Natural killer cell (primary cell): ENCODE measurements around the gene SEPTIN8. TPM values are rescaled to one million over a fixed set of nuclear protein-coding genes. Genes with fewer than 3 reads are reported as not detected.

Experiments used
- ATAC-seq, 3 donors: fragments of 150-1000 bp in 2 of 3; fragments of 200-7000 bp in 1 of 3; cut with Tn5 transposase; 1 replicate in 1 of 3; 2 replicates in 2 of 3; pipeline ENCODE4 v1.10.0; 2021; ENCODE audit warnings: mild to moderate bottlenecking in 2 of 3, moderate library complexity in 2 of 3
- DNase-seq, 2 donors: peaks; one replicate each; pipeline versions ENCODE4 v3.0.0 to v3.0.0-alpha.2; 2013 to 2021; ENCODE audit warnings: mixed read lengths in 1 of 2
- H3K27ac ChIP-seq: one replicate; pipeline ENCODE4 v1.5.1; 2013; ENCODE audit warnings: mild to moderate bottlenecking, low read length
- H3K27me3 ChIP-seq: one replicate; pipeline ENCODE4 v1.6.1; 2013; ENCODE audit warnings: low read length; ENCODE audit not compliant: control insufficient read depth, insufficient read depth
- H3K36me3 ChIP-seq: one replicate; pipeline ENCODE4 v1.6.1; 2013; ENCODE audit warnings: low read length; ENCODE audit not compliant: control insufficient read depth, insufficient read depth
- H3K4me1 ChIP-seq: one replicate; pipeline ENCODE4 v1.6.1; 2013; ENCODE audit warnings: low read length; ENCODE audit not compliant: control insufficient read depth, insufficient read depth
- H3K4me3 ChIP-seq: one replicate; pipeline ENCODE4 v1.5.1; 2013; ENCODE audit warnings: low read length
- H3K9me3 ChIP-seq: one replicate; pipeline ENCODE4 v1.6.1; 2013; ENCODE audit warnings: low read length; ENCODE audit not compliant: control insufficient read depth, insufficient read depth
- H3K27ac Mint-ChIP-seq, 2 donors: one replicate each; pipeline ENCODE4 v1.8.0; 2022; ENCODE audit warnings: mild to moderate bottlenecking in 2 of 2, mixed read lengths in 2 of 2, moderate library complexity in 1 of 2
- H3K27me3 Mint-ChIP-seq, 2 donors: one replicate each; pipeline ENCODE4 v1.8.0; 2022; ENCODE audit warnings: low read depth in 2 of 2, mixed read lengths in 2 of 2
- H3K36me3 Mint-ChIP-seq: one replicate; pipeline ENCODE4 v1.8.0; 2022; ENCODE audit warnings: mixed read lengths
- H3K4me1 Mint-ChIP-seq, 2 donors: one replicate each; pipeline ENCODE4 v1.8.0; 2022; ENCODE audit warnings: mixed read lengths in 2 of 2
- H3K4me3 Mint-ChIP-seq: one replicate; pipeline ENCODE4 v1.8.0; 2022; ENCODE audit warnings: mild to moderate bottlenecking, moderate library complexity, mixed read lengths
- H3K9me3 Mint-ChIP-seq, 2 donors: one replicate each; pipeline ENCODE4 v1.8.0; 2022; ENCODE audit warnings: mixed read lengths in 2 of 2
- WGBS: methylation state at CpG from one replicate; pipeline ENCODE4 v1.1.7; 2013; ENCODE audit warnings: missing lambda C conversion rate; ENCODE audit not compliant: insufficient coverage; 5-methylcytosine and 5-hydroxymethylcytosine counted together
- intact Hi-C: fragments of 100-400 bp; cut with micrococcal nuclease; formaldehyde crosslinking; loops from one replicate; pipeline ENCODE4 v1.14.2; 2022
- total RNA-seq, 4 donors: library from RNA; stranded (reverse); fragments of 120-200 nt in 1 of 4; gene quantifications; one replicate each; pipeline versions ENCODE4 v1.2.3 to v1.2.4, GENCODE V29; 2013 to 2022
- TF ChIP-seq, protein P1 (sequence below): fragments of 200-600 bp; IDR thresholded peaks from one replicate; pipeline ENCODE4 v1.8.0; 2022; ENCODE audit warnings: antibody characterized with exemption

Gene SEPTIN8
- total RNA-seq, 3 donors from 2014 or later (not counting 1 experiment from before 2014, with no cell fraction given), result 5.2 to 17.0 (median 9.4) TPM

- H3K9me3 Mint-ChIP-seq, result no peaks in the 10 kb centered on the region
- no peak overlapping the region for H3K4me3 Mint-ChIP-seq
- no peak for ATAC-seq
- TF ChIP-seq, protein P1, sequence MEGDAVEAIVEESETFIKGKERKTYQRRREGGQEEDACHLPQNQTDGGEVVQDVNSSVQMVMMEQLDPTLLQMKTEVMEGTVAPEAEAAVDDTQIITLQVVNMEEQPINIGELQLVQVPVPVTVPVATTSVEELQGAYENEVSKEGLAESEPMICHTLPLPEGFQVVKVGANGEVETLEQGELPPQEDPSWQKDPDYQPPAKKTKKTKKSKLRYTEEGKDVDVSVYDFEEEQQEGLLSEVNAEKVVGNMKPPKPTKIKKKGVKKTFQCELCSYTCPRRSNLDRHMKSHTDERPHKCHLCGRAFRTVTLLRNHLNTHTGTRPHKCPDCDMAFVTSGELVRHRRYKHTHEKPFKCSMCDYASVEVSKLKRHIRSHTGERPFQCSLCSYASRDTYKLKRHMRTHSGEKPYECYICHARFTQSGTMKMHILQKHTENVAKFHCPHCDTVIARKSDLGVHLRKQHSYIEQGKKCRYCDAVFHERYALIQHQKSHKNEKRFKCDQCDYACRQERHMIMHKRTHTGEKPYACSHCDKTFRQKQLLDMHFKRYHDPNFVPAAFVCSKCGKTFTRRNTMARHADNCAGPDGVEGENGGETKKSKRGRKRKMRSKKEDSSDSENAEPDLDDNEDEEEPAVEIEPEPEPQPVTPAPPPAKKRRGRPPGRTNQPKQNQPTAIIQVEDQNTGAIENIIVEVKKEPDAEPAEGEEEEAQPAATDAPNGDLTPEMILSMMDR, result no peak
- Histone ChIP-seq H3K9me3 (no peaks in the 10 kb centered on the region), H3K4me3 (no peak overlapping the region), H3K4me1 (peaks cover 9% of the 10 kb centered on the region), H3K36me3 (no peaks in the 10 kb centered on the region), H3K27ac (no peak overlapping the region), H3K27me3 (peaks cover 4% of the 10 kb centered on the region)
- DNase-seq, result no peak
- no peak overlapping the region for H3K27ac Mint-ChIP-seq
- peaks cover 2 to 10% of the 10 kb centered on the region in 2 donors for H3K27me3 Mint-ChIP-seq
- H3K36me3 Mint-ChIP-seq, result no peaks in the 10 kb centered on the region
- 100% methylated on average over 1 of the region's 2 CpGs for WGBS
- intact Hi-C loops, result no loop called here
- peaks cover 16 to 18% of the 10 kb centered on the region in 2 donors for H3K4me1 Mint-ChIP-seq
Observed at GRCh38 chr5:132734687-132735086, 42.4 kb downstream of the SEPTIN8 start.

DNA sequence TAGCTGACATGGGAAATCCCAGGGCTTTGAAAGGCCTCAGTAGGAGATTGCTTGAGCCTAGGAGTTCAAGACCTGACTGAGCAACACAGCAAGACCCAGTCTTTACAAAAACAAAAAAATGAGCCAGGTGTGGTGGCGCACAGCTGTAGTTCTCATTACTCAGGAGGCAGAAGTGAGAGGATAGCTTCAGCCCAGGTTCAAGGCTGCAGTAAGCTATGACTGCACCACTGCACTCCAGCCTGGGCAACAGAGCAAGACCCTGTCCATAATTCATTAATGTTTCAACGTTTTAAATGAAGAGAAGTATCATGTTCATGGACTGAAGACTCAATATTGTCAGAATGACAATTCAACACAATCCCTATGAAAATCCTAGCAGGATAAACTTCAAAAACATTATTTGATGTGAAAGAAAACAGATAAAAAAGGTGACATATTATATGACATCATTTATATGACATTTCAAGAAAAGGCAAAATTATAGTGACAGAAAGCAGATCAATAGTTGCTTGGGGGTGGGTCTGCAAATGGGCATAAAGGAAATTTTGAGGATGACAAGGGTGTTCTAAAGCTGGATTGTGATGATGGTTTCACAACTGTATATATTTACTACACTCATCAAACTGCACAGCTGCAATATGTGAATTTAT, 43.4 kb downstream of the SEPTIN8 start:
- TF ChIP-seq, protein P1, result no peak
- Mint-ChIP-seq H3K27ac (no peak overlapping the region), H3K9me3 (no peaks in the 10 kb centered on the region), H3K4me1 (peaks cover 16 to 18% of the 10 kb centered on the region in 2 donors), H3K4me3 (no peak overlapping the region), H3K36me3 (no peaks in the 10 kb centered on the region), H3K27me3 (no peaks in the 10 kb centered on the region)
- no peak overlapping the region for H3K4me3 ChIP-seq
- 100% methylated on average over 2 of the region's 2 CpGs for WGBS
- no peaks in the 10 kb centered on the region for H3K9me3 ChIP-seq
- H3K4me1 ChIP-seq, result peaks cover 9% of the 10 kb centered on the region
- no peaks in the 10 kb centered on the region for H3K27me3 ChIP-seq
- intact Hi-C loops, result no loop called here
- ATAC-seq (no peak), DNase-seq (no peak)
- no peaks in the 10 kb centered on the region for H3K36me3 ChIP-seq
- no peak overlapping the region for H3K27ac ChIP-seq

GRCh38 chr5:132729896-132730295, 47.1 kb downstream of the SEPTIN8 start:
- no peak overlapping the region for H3K27ac Mint-ChIP-seq
- ATAC-seq, result no peak
- H3K4me1 Mint-ChIP-seq, result no peaks in the 10 kb centered on the region
- no peaks in the 10 kb centered on the region for H3K27me3 Mint-ChIP-seq
- H3K4me3 Mint-ChIP-seq, result no peak overlapping the region
- Histone ChIP-seq H3K27ac (no peak overlapping the region), H3K4me1 (no peaks in the 10 kb centered on the region), H3K27me3 (no peaks in the 10 kb centered on the region), H3K4me3 (no peak overlapping the region), H3K9me3 (no peaks in the 10 kb centered on the region), H3K36me3 (no peaks in the 10 kb centered on the region)
- intact Hi-C loops, result no loop called here
- WGBS, result 99% methylated on average over 8 of the region's 10 CpGs
- H3K36me3 Mint-ChIP-seq, result peaks cover 13% of the 10 kb centered on the region
- no peaks in the 10 kb centered on the region for H3K9me3 Mint-ChIP-seq
- TF ChIP-seq, protein P1, result no peak
- DNase-seq, result no peak

- no peaks in the 10 kb centered on the region for H3K27me3 ChIP-seq
- Mint-ChIP-seq H3K9me3 (no peaks in the 10 kb centered on the region), H3K27ac (no peak overlapping the region), H3K4me1 (no peaks in the 10 kb centered on the region), H3K36me3 (peaks cover 22% of the 10 kb centered on the region), H3K4me3 (no peak overlapping the region), H3K27me3 (no peaks in the 10 kb centered on the region)
- DNase-seq (no peak), ATAC-seq (no peak)
- WGBS, result no CpG with 5 or more reads among the region's 2 CpGs
- TF ChIP-seq, protein P1, result no peak
- no peaks in the 10 kb centered on the region for H3K4me1 ChIP-seq
- intact Hi-C loops, result no loop called here
- peaks cover 2% of the 10 kb centered on the region for H3K36me3 ChIP-seq
- H3K9me3 ChIP-seq, result no peaks in the 10 kb centered on the region
- H3K4me3 ChIP-seq, result no peak overlapping the region
- no peak overlapping the region for H3K27ac ChIP-seq
Observed at GRCh38 chr5:132725745-132726144, 51.3 kb downstream of the SEPTIN8 start.
